Right ventricle myocardium inferior (tissue), 1 donor: Measurements from ENCODE around the gene CASP7. TPM values are rescaled to one million over a fixed set of nuclear protein-coding genes. Genes with fewer than 3 reads are reported as not detected.
A peak's percentile ranks its signal among the peaks of the same experiment; 100 is the strongest.

Source experiments
- ATAC-seq: fragments of 200-7000 bp; cut with Tn5 transposase; one replicate; pipeline ENCODE4 v1.9.1; 2020; ENCODE audit warnings: mild to moderate bottlenecking, moderate library complexity
- DNase-seq: peaks from one replicate; pipeline ENCODE4 v3.0.0; 2021; ENCODE audit errors: missing footprints
- intact Hi-C: fragments of 100-400 bp; cut with DNase I; formaldehyde crosslinking; loops from one replicate; pipeline ENCODE4 v1.11.0; 2022
- total RNA-seq: library from RNA; stranded (reverse); fragmentation: NEBNext Ultra II Directional; extraction: Animal tissue kit (Norgen Biotek cat#: 25700); gene quantifications from one replicate; pipeline ENCODE4 v1.2.1, GENCODE V29; 2021
- donor health status: DM: no; HTN: yes; CAD: no; lungs with severe emphysema.

Gene CASP7
- total RNA-seq, 1 donor from 2014 or later = 13.8 TPM

- intact Hi-C loops = no loop called here
- DNase-seq (no peak), ATAC-seq (peak; percentile 56)
Measured at GRCh38 chr10:113663908-113664307, 15.8 kb upstream of the CASP7 start, which contains the start of gene NRAP. Gene NRAP, minus strand, starts transcription at chr10:113664041. Its CDS starts 159 bp downstream, at chr10:113663882.

DNA sequence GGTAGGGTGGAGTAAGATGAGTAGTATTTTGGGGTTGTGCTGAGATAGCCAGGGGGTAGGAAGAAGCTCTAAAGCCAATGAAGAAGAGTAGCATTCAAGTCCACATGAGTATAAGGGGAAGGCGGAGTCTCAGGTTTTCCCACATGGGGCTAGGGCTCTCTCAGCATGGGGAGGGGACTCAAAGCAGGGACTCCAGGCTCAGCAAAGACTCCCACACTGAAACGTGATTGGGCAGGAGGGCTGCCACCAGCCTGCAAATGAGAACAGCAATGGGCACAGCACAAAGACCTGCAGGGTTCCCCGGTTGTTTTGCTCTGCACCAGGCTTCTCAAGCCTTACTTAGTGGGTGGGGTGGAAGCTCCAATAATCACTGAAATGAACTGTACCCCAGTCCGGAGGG lies 14.4 kb upstream of the CASP7 start:
- DNase-seq (no peak), ATAC-seq (no peak)
- intact Hi-C loops = no loop called here

- intact Hi-C loops = no loop called here
Measured at GRCh38 chr10:113665806-113666354, 13.8 kb upstream of the CASP7 start.

DNA sequence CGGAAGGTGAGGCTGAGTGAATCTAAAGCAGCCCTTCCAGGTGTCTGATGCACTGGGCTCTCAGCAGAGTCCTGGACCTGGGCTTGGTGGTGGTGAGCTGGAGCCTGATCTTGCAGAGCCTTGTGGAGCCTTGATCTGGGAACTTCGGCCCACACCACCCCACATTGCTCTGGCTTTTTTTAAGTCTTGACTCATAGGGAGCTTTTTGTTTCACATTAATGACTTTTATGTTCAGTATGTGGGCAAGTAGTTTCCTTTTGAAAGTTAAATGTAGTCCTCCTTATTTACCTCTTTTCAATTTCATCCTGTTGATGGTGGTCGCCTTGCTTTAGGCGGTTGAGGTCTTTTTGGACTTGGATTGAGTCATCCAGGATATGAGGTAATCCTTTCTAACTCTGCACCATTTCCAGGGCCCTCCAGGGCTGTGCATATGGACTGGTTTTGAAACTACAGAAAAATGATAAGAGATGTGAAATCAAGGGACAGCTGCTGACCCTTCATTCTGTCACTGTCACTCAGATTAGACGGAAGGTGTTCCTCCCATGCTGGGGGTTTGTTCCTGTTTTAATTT lies 12.9 kb upstream of the CASP7 start:
- ATAC-seq = no peak
- no peak for DNase-seq
- intact Hi-C loops = no loop called here

More at GRCh38 chr10:113665806-113666354, 13.8 kb upstream of the CASP7 start:
- DNase-seq (no peak), ATAC-seq (no peak)

- DNase-seq = peak; percentile 69
- intact Hi-C loops = no loop called here
- ATAC-seq = peak; percentile 38
Measured at GRCh38 chr10:113680190-113681111, 739 bp downstream of the CASP7 start.

DNA sequence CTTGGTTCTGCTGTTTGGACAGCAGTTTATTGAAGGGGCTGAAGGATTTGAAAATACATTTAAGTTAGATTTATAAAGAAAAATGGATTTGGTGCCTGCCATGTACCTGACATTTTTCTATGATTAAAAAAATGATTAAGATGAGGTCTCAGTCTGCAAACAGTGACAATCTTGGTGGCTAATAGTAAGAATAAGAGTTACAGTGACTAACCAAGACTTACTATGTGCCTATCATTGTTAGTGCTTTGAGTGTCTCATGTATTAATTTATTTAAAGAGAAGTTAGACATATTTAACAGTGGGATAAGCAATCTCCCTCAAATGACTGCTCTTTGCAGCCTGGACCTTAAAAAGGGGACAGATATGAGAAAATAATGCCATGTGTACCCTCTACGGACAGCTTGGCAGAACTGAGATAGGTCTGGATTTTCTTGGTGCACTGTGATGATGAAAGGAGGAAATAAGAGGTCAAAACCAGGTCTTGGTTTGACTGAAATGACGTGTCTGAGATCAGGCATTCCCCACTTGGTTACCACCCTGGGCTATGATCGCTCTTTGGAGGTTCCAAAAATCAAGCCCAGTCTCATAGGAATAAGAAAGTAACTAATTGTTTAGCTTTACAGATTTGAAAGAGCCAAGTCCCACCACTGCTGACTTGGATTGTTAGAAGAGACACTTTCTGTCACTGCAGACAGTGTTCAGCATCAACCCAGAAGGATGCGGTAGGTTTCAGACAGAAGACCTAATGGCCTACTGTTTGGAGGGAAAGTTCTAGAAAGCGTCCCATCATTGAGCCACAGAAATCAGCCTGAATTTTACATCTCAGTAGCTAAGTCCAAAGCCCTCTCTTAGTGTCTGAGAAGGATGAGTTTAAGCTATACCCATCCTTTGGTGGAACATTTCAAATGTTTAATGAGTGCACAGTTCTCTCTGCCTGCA lies 2.1 kb downstream of the CASP7 start:
- DNase-seq = no peak
- intact Hi-C loops = no loop called here
- no peak for ATAC-seq

DNA sequence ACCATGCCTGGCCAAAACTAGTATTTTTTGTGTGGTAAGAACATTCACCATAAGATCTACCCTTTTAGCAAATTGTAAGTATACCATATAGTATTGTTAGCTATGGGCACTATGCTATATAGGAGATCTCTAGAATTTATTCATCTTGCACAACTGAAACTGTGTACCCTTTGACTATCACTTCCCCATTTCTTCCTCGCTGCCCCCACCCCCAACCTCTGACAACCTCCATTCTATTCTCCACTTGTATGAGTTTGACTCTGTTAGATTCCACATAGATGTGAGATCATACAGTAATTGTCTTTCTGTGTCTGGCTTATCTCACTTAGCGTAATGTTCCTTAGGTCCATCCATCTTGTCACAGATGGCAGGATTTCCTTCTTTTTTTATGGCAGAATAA lies 3.6 kb downstream of the CASP7 start:
- ATAC-seq (no peak), DNase-seq (no peak)
- intact Hi-C loops = no loop called here

GRCh38 chr10:113686028-113686427 lies 6.3 kb downstream of the CASP7 start:
- no peak for DNase-seq
- intact Hi-C loops = no loop called here
- no peak for ATAC-seq

- intact Hi-C loops = no loop called here
- ATAC-seq (no peak), DNase-seq (no peak)
Measured at GRCh38 chr10:113687037-113687436, 7.3 kb downstream of the CASP7 start.

GRCh38 chr10:113689057-113689456 lies 9.3 kb downstream of the CASP7 start:
- intact Hi-C loops = no loop called here
- ATAC-seq (no peak), DNase-seq (no peak)

DNA sequence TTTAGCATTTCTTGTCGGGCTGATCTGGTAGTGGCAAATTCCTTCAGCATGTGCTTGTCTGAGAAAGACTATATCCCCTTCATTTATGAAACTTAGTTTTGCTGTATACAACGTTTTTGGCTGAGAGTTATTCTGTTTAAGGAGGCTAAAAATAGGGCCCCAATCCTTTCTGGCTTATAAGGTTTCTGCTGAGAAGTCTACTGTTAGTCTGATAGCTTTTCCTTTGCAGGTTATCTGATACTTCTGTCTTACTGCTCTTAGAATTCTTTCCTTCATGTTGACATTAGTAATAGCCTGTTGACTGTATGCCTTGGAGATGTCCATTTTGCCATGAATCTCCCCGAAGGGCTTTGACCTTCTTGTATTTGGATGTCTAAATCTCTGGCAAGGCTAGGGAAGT lies 9.9 kb downstream of the CASP7 start:
- DNase-seq = no peak
- ATAC-seq = no peak
- intact Hi-C loops = no loop called here

DNA sequence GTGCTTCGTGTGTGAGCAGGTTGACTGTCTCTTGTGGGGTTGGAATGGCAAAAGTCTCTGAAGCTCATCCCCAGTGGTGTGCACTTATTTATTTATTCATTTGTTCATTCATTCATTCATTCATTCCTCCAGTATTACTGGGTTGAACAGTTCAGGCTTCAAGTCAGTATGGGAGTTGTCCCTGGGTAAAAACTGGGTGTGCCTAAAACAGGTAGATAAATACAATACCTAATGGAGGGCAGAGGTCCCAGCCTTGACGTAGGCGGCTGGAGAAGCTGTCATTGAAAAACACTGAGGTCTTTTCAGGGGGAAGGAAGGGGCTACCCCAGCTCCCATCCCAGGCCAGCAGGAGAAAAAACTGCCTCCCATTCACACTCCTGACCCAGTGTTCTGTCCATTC lies 11.0 kb downstream of the CASP7 start:
- DNase-seq (no peak), ATAC-seq (no peak)
- intact Hi-C loops = no loop called here

GRCh38 chr10:113691381-113691780 lies 11.7 kb downstream of the CASP7 start:
- intact Hi-C loops = no loop called here

GRCh38 chr10:113692271-113692670 lies 12.6 kb downstream of the CASP7 start:
- no peak for ATAC-seq
- DNase-seq = no peak
- intact Hi-C loops = no loop called here

More at GRCh38 chr10:113691381-113691780, 11.7 kb downstream of the CASP7 start:
- DNase-seq (no peak), ATAC-seq (no peak)

DNA sequence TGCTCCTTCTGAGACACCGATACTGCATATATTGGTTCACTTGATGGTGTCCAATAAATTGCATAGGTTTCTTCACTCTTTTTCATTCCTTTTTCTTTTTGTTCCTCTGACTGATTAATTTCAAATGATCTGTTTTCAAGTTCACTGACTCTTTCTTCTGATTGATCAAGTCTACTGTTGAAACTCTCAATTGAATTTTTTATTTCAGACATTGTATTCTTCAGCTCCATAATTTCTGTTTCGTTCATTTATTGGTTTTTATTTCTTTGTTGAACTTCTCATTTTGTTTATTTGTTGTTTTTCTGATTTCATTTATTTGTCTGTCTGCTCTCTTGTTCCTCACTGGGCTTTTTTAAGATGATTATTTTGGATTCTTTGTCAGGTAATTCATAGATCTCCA lies 13.6 kb downstream of the CASP7 start:
- intact Hi-C loops = no loop called here
- no peak for DNase-seq
- ATAC-seq = no peak

- intact Hi-C loops = no loop called here
- DNase-seq (no peak), ATAC-seq (no peak)
Measured at GRCh38 chr10:113695691-113696090, 16.0 kb downstream of the CASP7 start.

DNA sequence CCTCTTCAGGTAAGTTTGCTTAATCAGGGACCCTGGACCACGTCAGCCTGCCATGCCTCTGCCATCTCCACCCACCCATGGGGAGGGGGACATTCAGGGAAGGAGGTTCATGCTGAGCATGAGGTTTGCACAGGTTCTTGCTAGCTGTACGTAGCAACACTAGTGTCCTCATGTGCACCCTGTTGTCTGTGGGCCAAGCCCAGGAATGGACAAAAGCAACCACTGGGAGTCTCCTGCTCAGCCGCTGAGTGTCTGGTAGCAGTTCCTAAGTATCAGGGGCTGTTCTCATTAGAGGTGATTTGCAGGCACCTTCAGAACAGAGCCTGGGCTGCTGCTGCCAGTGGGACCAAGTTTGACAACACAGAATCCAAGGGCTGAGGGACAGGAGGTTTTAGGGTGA lies 17.9 kb downstream of the CASP7 start:
- DNase-seq (no peak), ATAC-seq (peak; percentile 46)
- intact Hi-C loops = no loop called here

DNA sequence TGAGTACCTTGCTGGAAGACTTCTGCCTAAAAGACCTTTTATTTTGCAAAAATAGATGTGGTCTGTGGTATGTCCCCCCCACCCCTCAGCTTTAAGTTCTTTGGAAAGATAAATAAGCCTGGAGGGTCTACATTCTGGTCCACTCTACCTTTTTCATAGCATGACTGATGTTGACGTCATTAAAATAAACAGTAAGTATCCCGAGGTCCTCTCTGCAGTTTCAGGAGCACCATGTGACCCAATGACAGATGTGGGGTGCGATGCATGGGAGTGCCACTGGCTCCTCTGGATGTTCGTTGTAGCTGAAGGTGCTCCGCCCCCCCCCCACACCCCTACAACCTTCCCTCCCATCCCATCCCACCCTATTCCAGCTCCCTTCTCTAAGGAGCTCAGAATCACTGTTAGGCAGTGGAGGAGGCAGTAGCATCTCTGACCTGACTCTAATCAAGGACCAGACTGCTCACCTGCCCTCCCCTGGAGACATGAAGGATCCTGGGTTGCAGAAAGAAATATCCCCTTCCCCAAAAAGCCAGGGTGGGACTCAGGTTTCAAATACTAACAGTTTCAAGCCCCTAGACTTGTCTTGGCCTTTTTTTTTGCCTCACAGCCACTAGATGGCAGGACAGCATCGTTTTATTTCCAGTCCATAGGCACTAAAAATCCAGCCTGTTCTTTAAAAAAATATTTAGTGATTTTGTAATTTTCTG lies 25.1 kb downstream of the CASP7 start:
- DNase-seq = no peak
- intact Hi-C loops = loop anchor here (2.0 kb wide), 1 partner anchor 396 kb away; no protein-coding TSS in a partner anchor
- ATAC-seq = peak; percentile 54
